Erythroblast (primary cell): Measurements from ENCODE around the gene CSF3R.

Experiments used
- GATA1 ChIP-seq: IDR thresholded peaks from 2 replicates; pipeline ENCODE4 v1.6.1; 2011; ENCODE audit warnings: low read depth, mild to moderate bottlenecking, control low read depth, low read length, moderate library complexity
- POLR2A ChIP-seq: IDR thresholded peaks from 2 replicates; pipeline ENCODE4 v1.6.1; 2011; ENCODE audit warnings: mild to moderate bottlenecking, low read length

- TF ChIP-seq POLR2A, result no peak
- no peak for TF ChIP-seq GATA1
Observed at GRCh38 chr1:36512842-36513241, 30.1 kb upstream of the CSF3R start.
